B cell (primary cell): ENCODE measurements around the gene SLIT3. TPM values are rescaled to one million over a fixed set of nuclear protein-coding genes. Genes with fewer than 3 reads are reported as not detected.

ENCODE experiments used
- ATAC-seq: fragments of 200-7000 bp; cut with Tn5 transposase; one replicate; pipeline ENCODE4 v1.10.0; 2021; ENCODE audit warnings: low read depth, mild to moderate bottlenecking, moderate number of reproducible peaks, moderate library complexity
- CTCF ChIA-PET: fragments of 350-600 bp; sonication (Branson Sonifier 250); formaldehyde crosslinking; loops from one replicate; lab custom pipeline; 2021; ENCODE audit warnings: antibody characterized with exemption, inconsistent platforms; lab: Charles Lee
- POLR2A ChIA-PET: fragments of 350-600 bp; sonication (Branson Sonifier 250); formaldehyde crosslinking; loops from one replicate; lab custom pipeline; 2021; ENCODE audit warnings: antibody characterized with exemption; lab: Charles Lee
- DNase-seq: peaks from one replicate; pipeline ENCODE4 v3.0.0; 2013
- H2AFZ ChIP-seq: 2 replicates; pipeline ENCODE4 v1.6.1; 2012; ENCODE audit warnings: mild to moderate bottlenecking, low read depth, low read length; ENCODE audit not compliant: insufficient read depth, poor library complexity, severe bottlenecking
- H3K27ac ChIP-seq, 2 donors: 1 replicate in 1 of 2; 2 replicates in 1 of 2; pipeline ENCODE4 v1.5.1; 2012 to 2013; ENCODE audit warnings: low read length in 2 of 2, mild to moderate bottlenecking in 2 of 2, moderate library complexity in 1 of 2
- H3K27me3 ChIP-seq, 4 experiments: fragments of 200-600 bp in 1 of 4; sonication (generic) in 1 of 4; replicated peaks in 1 of 4; 1 replicate in 2 of 4; 2 replicates in 2 of 4; pipeline versions ENCODE4 v1.6.1 to v1.7.0; 2013 to 2016; ENCODE audit warnings: low read length in 3 of 4, mild to moderate bottlenecking in 2 of 4, mixed read lengths in 1 of 4, moderate library complexity in 1 of 4; ENCODE audit not compliant: insufficient read depth in 4 of 4, control insufficient read depth in 3 of 4; ENCODE audit errors: control extremely low read depth in 1 of 4
- H3K36me3 ChIP-seq, 2 experiments: replicated peaks in 1 of 2; 1 replicate in 1 of 2; 2 replicates in 1 of 2; pipeline versions ENCODE4 v1.6.1 to v1.7.1; 2013; ENCODE audit warnings: low read length in 1 of 2; ENCODE audit not compliant: insufficient read depth in 2 of 2, control insufficient read depth in 1 of 2; ENCODE audit errors: control extremely low read depth in 1 of 2, extremely low read depth in 1 of 2
- H3K4me1 ChIP-seq, 2 donors: fragments of 200-600 bp in 1 of 2; sonication (generic) in 1 of 2; 1 replicate in 1 of 2; 2 replicates in 1 of 2; pipeline versions ENCODE4 v1.5.1 to v1.6.1; 2013 to 2017; ENCODE audit warnings: low read length in 2 of 2; ENCODE audit not compliant: control insufficient read depth in 2 of 2, insufficient read depth in 2 of 2
- H3K4me2 ChIP-seq: replicated peaks from 2 replicates; pipeline ENCODE3; 2012; ENCODE audit warnings: mild to moderate bottlenecking, low read depth, low read length; ENCODE audit not compliant: poor library complexity, severe bottlenecking
- H3K4me3 ChIP-seq, 5 experiments: fragments of 200-600 bp in 1 of 5; sonication (generic) in 1 of 5; 1 replicate in 3 of 5; 2 replicates in 2 of 5; pipeline versions ENCODE4 v1.5.1 to v1.7.0; 2011 to 2016; ENCODE audit warnings: low read length in 4 of 5, mild to moderate bottlenecking in 4 of 5, low read depth in 2 of 5, control low read depth in 1 of 5, moderate library complexity in 1 of 5; ENCODE audit not compliant: insufficient read depth in 1 of 5; ENCODE audit errors: control extremely low read depth in 1 of 5, extremely low read depth in 1 of 5
- H3K79me2 ChIP-seq: fragments of 200-600 bp; sonication (generic); one replicate; pipeline ENCODE4 v1.6.0; 2016; ENCODE audit warnings: low read length; ENCODE audit not compliant: control insufficient read depth, insufficient read depth
- H3K9ac ChIP-seq: fragments of 200-600 bp; sonication (generic); 2 replicates; pipeline ENCODE4 v1.6.1; 2017; ENCODE audit warnings: mild to moderate bottlenecking, low read length, moderate library complexity
- H3K9me3 ChIP-seq, 3 donors: one replicate each; pipeline versions ENCODE4 v1.6.1 to v1.7.1; 2013; ENCODE audit warnings: low read length in 2 of 3; ENCODE audit not compliant: control insufficient read depth in 2 of 3, insufficient read depth in 1 of 3; ENCODE audit errors: control extremely low read depth in 1 of 3
- H4K20me1 ChIP-seq: 2 replicates; pipeline ENCODE4 v1.6.0; 2012; ENCODE audit warnings: mild to moderate bottlenecking, low read length; ENCODE audit not compliant: insufficient read depth, control insufficient read depth, poor library complexity, severe bottlenecking
- H3K27ac Mint-ChIP-seq: one replicate; pipeline ENCODE4 v1.8.0; 2021; ENCODE audit warnings: mixed read lengths
- H3K27me3 Mint-ChIP-seq: one replicate; pipeline ENCODE4 v1.8.0; 2021; ENCODE audit warnings: mixed read lengths
- H3K4me1 Mint-ChIP-seq: one replicate; pipeline ENCODE4 v1.8.0; 2021; ENCODE audit warnings: mixed read lengths
- H3K4me3 Mint-ChIP-seq: one replicate; pipeline ENCODE4 v1.8.0; 2021; ENCODE audit warnings: mixed read lengths
- H3K9me3 Mint-ChIP-seq: one replicate; pipeline ENCODE4 v1.8.0; 2022; ENCODE audit warnings: mixed read lengths; ENCODE audit not compliant: insufficient read depth
- CTCF ChIP-seq: fragments of 200-600 bp; IDR thresholded peaks from one replicate; pipeline ENCODE4 v1.8.0; 2022; ENCODE audit warnings: antibody characterized with exemption, mild to moderate bottlenecking
- EZH2 ChIP-seq: IDR thresholded peaks from 2 replicates; pipeline ENCODE4 v1.6.1; 2012; ENCODE audit warnings: borderline replicate concordance, low read depth, mild to moderate bottlenecking, moderate library complexity, low read length; ENCODE audit not compliant: insufficient read depth, poor library complexity, severe bottlenecking
- WGBS: methylation state at CpG from one replicate; pipeline ENCODE4 v1.1.5; 2013; ENCODE audit warnings: missing lambda C conversion rate; ENCODE audit not compliant: insufficient coverage; 5-methylcytosine and 5-hydroxymethylcytosine counted together
- intact Hi-C: fragments of 100-400 bp; cut with micrococcal nuclease; formaldehyde crosslinking; loops from one replicate; pipeline ENCODE4 v1.10.0; 2022
- polyA plus RNA-seq: library from polyadenylated mRNA; depleted of rRNA; stranded (reverse); fragments of >200 nt; gene quantifications from 2 replicates; pipeline ENCODE4 v1.2.3, GENCODE V29; 2012
- total RNA-seq, 2 donors: library from RNA; stranded (reverse); fragments of 120-200 nt in 1 of 2; gene quantifications; 1 replicate in 1 of 2; 2 replicates in 1 of 2; pipeline versions ENCODE4 v1.2.3 to v1.2.4, GENCODE V29; 2013 to 2022

The SLIT3 gene
- total and polyA plus RNA-seq, 2 donors (not counting 1 experiment from before 2014, with no cell fraction given) = not detected

- H3K27ac Mint-ChIP-seq = no peak overlapping the region
- H4K20me1 ChIP-seq = no peaks in the 10 kb centered on the region
- no peaks in the 10 kb centered on the region for H3K9me3 Mint-ChIP-seq
- no peaks in the 10 kb centered on the region for H3K79me2 ChIP-seq
- H3K9me3 ChIP-seq = peaks cover 0 to under 1% (median 0%) of the 10 kb centered on the region in 3 donors
- H3K4me1 ChIP-seq = no peaks in the 10 kb centered on the region
- TF ChIP-seq EZH2 (no peak), CTCF (no peak)
- CTCF ChIA-PET = no interaction called here
- H3K4me1 Mint-ChIP-seq = no peaks in the 10 kb centered on the region
- POLR2A ChIA-PET = no interaction called here
- no peak overlapping the region for H3K4me3 ChIP-seq
- no peak overlapping the region for H2AFZ ChIP-seq
- peaks cover 15% of the 10 kb centered on the region for H3K27me3 Mint-ChIP-seq
- no peaks in the 10 kb centered on the region for H3K36me3 ChIP-seq
- ATAC-seq = no peak
- H3K4me3 Mint-ChIP-seq = no peak overlapping the region
- WGBS = no CpG with 5 or more reads among the region's 1 CpG
- H3K9ac ChIP-seq = no peak overlapping the region
- no peak overlapping the region for H3K4me2 ChIP-seq
- no peak overlapping the region for H3K27ac ChIP-seq
- no peaks in the 10 kb centered on the region for H3K27me3 ChIP-seq
- no peak for DNase-seq
- intact Hi-C loops = no loop called here
Measured at GRCh38 chr5:169248996-169249395, 51.9 kb downstream of the SLIT3 start.

GRCh38 chr5:169248550-169248949 lies 52.4 kb downstream of the SLIT3 start:
- H2AFZ ChIP-seq = no peak overlapping the region
- POLR2A ChIA-PET = no interaction called here
- no peaks in the 10 kb centered on the region for H3K36me3 ChIP-seq
- H3K9ac ChIP-seq = no peak overlapping the region
- no peaks in the 10 kb centered on the region for H3K4me1 ChIP-seq
- TF ChIP-seq EZH2 = no peak
- no peak for TF ChIP-seq CTCF
- no peak overlapping the region for H3K4me3 ChIP-seq
- Mint-ChIP-seq H3K27me3 (peaks cover 15% of the 10 kb centered on the region), H3K4me1 (no peaks in the 10 kb centered on the region), H3K9me3 (no peaks in the 10 kb centered on the region), H3K4me3 (no peak overlapping the region), H3K27ac (no peak overlapping the region)
- DNase-seq (no peak), ATAC-seq (no peak)
- H4K20me1 ChIP-seq = no peaks in the 10 kb centered on the region
- no peak overlapping the region for H3K4me2 ChIP-seq
- CTCF ChIA-PET = no interaction called here
- H3K79me2 ChIP-seq = no peaks in the 10 kb centered on the region
- 85% methylated on average over 2 of the region's 3 CpGs for WGBS
- intact Hi-C loops = no loop called here
- no peak overlapping the region for H3K27ac ChIP-seq
- H3K27me3 ChIP-seq = no peaks in the 10 kb centered on the region
- no peaks in the 10 kb centered on the region for H3K9me3 ChIP-seq
